GM23248 (cell line): ENCODE measurements around the gene CCDC74B. TPM values are rescaled to one million over a fixed set of nuclear protein-coding genes. Genes with fewer than 3 reads are reported as not detected.
"Not testable (repeated sequence)": the region's sequence is repeated elsewhere in the genome, so short reads cannot be mapped to it uniquely, and the experiment has no call there.

ENCODE experiments used
- DNase-seq: peaks from one replicate; pipeline ENCODE4 v3.0.0-alpha.2; 2015
- H2AFZ ChIP-seq: fragments of 200-600 bp; sonication (generic); 2 replicates; pipeline ENCODE4 v1.6.1; 2016; ENCODE audit warnings: antibody characterized with exemption
- H3F3A ChIP-seq: fragments of 200-600 bp; sonication (generic); 2 replicates; pipeline ENCODE4 v1.6.1; 2016; ENCODE audit warnings: mild to moderate bottlenecking, antibody characterized with exemption, mixed run types; ENCODE audit not compliant: insufficient read depth
- H3K27ac ChIP-seq: fragments of 200-600 bp; sonication (generic); 2 replicates; pipeline ENCODE4 v1.5.1; 2016; ENCODE audit warnings: mild to moderate bottlenecking
- H3K27me3 ChIP-seq: fragments of 200-600 bp; sonication (generic); replicated peaks from 2 replicates; pipeline ENCODE4 v1.6.1; 2016; ENCODE audit warnings: mild to moderate bottlenecking; ENCODE audit not compliant: insufficient read depth
- H3K36me3 ChIP-seq: fragments of 200-600 bp; sonication (generic); 2 replicates; pipeline ENCODE4 v1.6.1; 2016; ENCODE audit warnings: low read depth, mild to moderate bottlenecking
- H3K4me1 ChIP-seq: fragments of 200-600 bp; sonication (generic); 2 replicates; pipeline ENCODE4 v1.6.1; 2016; ENCODE audit warnings: mild to moderate bottlenecking; ENCODE audit not compliant: insufficient read depth
- H3K4me2 ChIP-seq: fragments of 200-600 bp; sonication (generic); one replicate; pipeline ENCODE4 v1.6.1; 2016; ENCODE audit warnings: mild to moderate bottlenecking; ENCODE audit not compliant: unreplicated experiment
- H3K4me3 ChIP-seq: fragments of 200-600 bp; sonication (generic); 2 replicates; pipeline ENCODE4 v1.5.1; 2016; ENCODE audit warnings: mild to moderate bottlenecking
- H3K79me2 ChIP-seq: fragments of 200-600 bp; sonication (generic); 2 replicates; pipeline ENCODE4 v1.6.1; 2016; ENCODE audit warnings: mild to moderate bottlenecking; ENCODE audit not compliant: insufficient read depth
- H3K9ac ChIP-seq: fragments of 200-600 bp; sonication (generic); 2 replicates; pipeline ENCODE4 v1.6.1; 2016; ENCODE audit warnings: mild to moderate bottlenecking
- H3K9me2 ChIP-seq: fragments of 200-600 bp; sonication (generic); 2 replicates; pipeline ENCODE4 v1.6.1; 2016; ENCODE audit warnings: mixed run types, mild to moderate bottlenecking, moderate library complexity; ENCODE audit not compliant: insufficient read depth
- H3K9me3 ChIP-seq: fragments of 200-600 bp; sonication (generic); one replicate; pipeline ENCODE4 v1.6.1; 2017; ENCODE audit warnings: low read depth
- H4K20me1 ChIP-seq: fragments of 200-600 bp; sonication (generic); 2 replicates; pipeline ENCODE4 v1.6.0; 2016; ENCODE audit not compliant: insufficient read depth
- EZH2 ChIP-seq: fragments of 200-600 bp; sonication (generic); IDR thresholded peaks from 2 replicates; pipeline ENCODE4 v1.6.1; 2018; ENCODE audit warnings: antibody characterized with exemption, mild to moderate bottlenecking; ENCODE audit not compliant: insufficient read depth, poor library complexity, severe bottlenecking
- EZH2phosphoT487 ChIP-seq: fragments of 200-600 bp; sonication (generic); IDR thresholded peaks from 2 replicates; pipeline ENCODE4 v1.6.1; 2018; ENCODE audit warnings: antibody characterized with exemption, moderate library complexity, mild to moderate bottlenecking, low read depth; ENCODE audit not compliant: insufficient read depth
- WGBS, 2 experiments: methylation state at CpG; one replicate each; pipeline ENCODE4 v1.1.6; 2015 to 2017; ENCODE audit warnings: low lambda C conversion rate in 2 of 2, low coverage in 1 of 2; ENCODE audit errors: missing lambda C conversion rate in 2 of 2; 5-methylcytosine and 5-hydroxymethylcytosine counted together
- in situ Hi-C: fragments of 300-500 bp; cut with MboI; formaldehyde crosslinking; loops from 2 replicates; pipeline ENCODE4 v1.15.0; 2020
- polyA plus RNA-seq: library from polyadenylated mRNA; unstranded; fragments of >200 nt; fragmentation: Nextera tagmentation; extraction: Ambion mirVana; gene quantifications from 2 replicates; pipeline ENCODE4 v1.2.1, GENCODE V29; 2016
- total RNA-seq: library from RNA; depleted of rRNA; stranded (reverse); fragments of >200 nt; shearing (Covaris generic); gene quantifications from 2 replicates; pipeline ENCODE4 v1.2.3, GENCODE V29; 2014

CCDC74B gene
- total and polyA plus RNA-seq, 2 experiments from 2014 or later = 10.8 to 10.9 TPM

GRCh38 chr2:130150181-130151144 is 5.6 kb upstream of the CCDC74B start:
- Histone ChIP-seq H3K4me3 (no peak overlapping the region), H2AFZ (no peak overlapping the region), H3K36me3 (no peaks in the 10 kb centered on the region), H3K79me2 (no peaks in the 10 kb centered on the region), H3K4me1 (no peaks in the 10 kb centered on the region), H3K27me3 (no peaks in the 10 kb centered on the region), H3F3A (no peaks in the 10 kb centered on the region), H3K4me2 (no peak overlapping the region), H4K20me1 (no peaks in the 10 kb centered on the region), H3K9me3 (no peaks in the 10 kb centered on the region), H3K9ac (no peak overlapping the region), H3K9me2 (no peaks in the 10 kb centered on the region), H3K27ac (no peak overlapping the region)
- no peak for TF ChIP-seq EZH2
- TF ChIP-seq EZH2phosphoT487 = no peak
- DNase-seq = no peak
- 75 to 77% methylated on average over 23 of the region's 23 CpGs for WGBS, 2 experiments
- in situ Hi-C loops = no loop called here

- H3K9me2 ChIP-seq, H3K4me1 ChIP-seq, DNase-seq, H2AFZ ChIP-seq, H3K9ac ChIP-seq, H3K4me3 ChIP-seq, H3F3A ChIP-seq, H3K79me2 ChIP-seq, H3K9me3 ChIP-seq, H3K4me2 ChIP-seq, H4K20me1 ChIP-seq, H3K27ac ChIP-seq, in situ Hi-C loops, H3K36me3 ChIP-seq, H3K27me3 ChIP-seq: not testable (repeated sequence)
- 53% methylated on average over 6 of the region's 6 CpGs for WGBS, 2 experiments
Measured at GRCh38 chr2:130148515-130148914, 3.6 kb upstream of the CCDC74B start.

- peak; percentile 5 for DNase-seq
- H3K4me1 ChIP-seq, H3K27me3 ChIP-seq, H3K36me3 ChIP-seq, H3K9me3 ChIP-seq, H3K27ac ChIP-seq, in situ Hi-C loops, H3K4me2 ChIP-seq, H3K79me2 ChIP-seq, H3F3A ChIP-seq, H3K9me2 ChIP-seq, H2AFZ ChIP-seq, H4K20me1 ChIP-seq, H3K4me3 ChIP-seq, H3K9ac ChIP-seq: not testable (repeated sequence)
- whole genome bisulfite sequencing, 2 experiments = 79 to 82% methylated on average over 13 to 19 of the region's 28 CpGs
Measured at GRCh38 chr2:130143266-130144039, 1.5 kb downstream of the CCDC74B start.

- DNase-seq, H2AFZ ChIP-seq, H3K4me2 ChIP-seq, H3K4me3 ChIP-seq, H3K4me1 ChIP-seq, H3K9me3 ChIP-seq, H3F3A ChIP-seq, H3K36me3 ChIP-seq, H3K27ac ChIP-seq, H3K27me3 ChIP-seq, H3K9me2 ChIP-seq, in situ Hi-C loops, H3K9ac ChIP-seq, H3K79me2 ChIP-seq, H4K20me1 ChIP-seq: not testable (repeated sequence)
- 90 to 91% methylated on average over 10 to 13 of the region's 13 CpGs for WGBS, 2 experiments
Measured at GRCh38 chr2:130142396-130143265, 2.3 kb downstream of the CCDC74B start.

- H3K27me3 ChIP-seq, H3K9me2 ChIP-seq, H3F3A ChIP-seq, H3K9ac ChIP-seq, H2AFZ ChIP-seq, DNase-seq, H3K27ac ChIP-seq, in situ Hi-C loops, H3K9me3 ChIP-seq, H3K4me3 ChIP-seq, H3K4me2 ChIP-seq, H4K20me1 ChIP-seq, H3K4me1 ChIP-seq, H3K79me2 ChIP-seq, H3K36me3 ChIP-seq: not testable (repeated sequence)
- WGBS, 2 experiments = 87 to 88% methylated on average over 15 to 18 of the region's 22 CpGs
Measured at GRCh38 chr2:130141645-130142370, 3.1 kb downstream of the CCDC74B start.

GRCh38 chr2:130141002-130141401 is 3.9 kb downstream of the CCDC74B start:
- in situ Hi-C loops, H3K9me2 ChIP-seq, H4K20me1 ChIP-seq, H3K9ac ChIP-seq, H2AFZ ChIP-seq, H3K36me3 ChIP-seq, H3K4me3 ChIP-seq, H3K9me3 ChIP-seq, H3K4me2 ChIP-seq, H3K27ac ChIP-seq, H3K4me1 ChIP-seq, H3F3A ChIP-seq, H3K27me3 ChIP-seq, H3K79me2 ChIP-seq, DNase-seq: not testable (repeated sequence)
- 90% methylated on average over 4 of the region's 6 CpGs; no CpG with 5 or more reads in 1 of the 2 experiments for WGBS, 2 experiments
